Panc1 (cell line): Measurements from ENCODE around the gene PRKD1. TPM values are rescaled to one million over a fixed set of nuclear protein-coding genes. Genes with fewer than 3 reads are reported as not detected.
A peak's percentile ranks its signal among the peaks of the same experiment; 100 is the strongest.

Experiments used
- ATAC-seq: fragments of 200-7000 bp; cut with Tn5 transposase; 2 replicates; pipeline ENCODE4 v1.9.1; 2020; ENCODE audit warnings: mild to moderate bottlenecking, moderate library complexity
- BruUV-seq: library from RNA; stranded (reverse); fragments of 400-500 nt; replicated peaks from 2 replicates; lab custom pipeline; 2021; lab: Mats Ljungman, UMichigan
- CTCF ChIA-PET: fragments of 300-600 bp; sonication (Branson Sonifier 250); formaldehyde crosslinking; loops from one replicate; lab custom pipeline; 2022; ENCODE audit warnings: antibody characterized with exemption; lab: Charles Lee
- POLR2A ChIA-PET: fragments of 300-600 bp; sonication (Branson Sonifier 250); formaldehyde crosslinking; loops from one replicate; lab custom pipeline; 2022; ENCODE audit warnings: antibody characterized with exemption; lab: Charles Lee
- DNase-seq: peaks from one replicate; pipeline ENCODE4 v3.0.0-alpha.2; 2010; ENCODE audit warnings: low read depth, low spot score
- H3K27ac ChIP-seq: 2 replicates; pipeline ENCODE4 v1.5.1; 2011; ENCODE audit warnings: mild to moderate bottlenecking, low read length, inconsistent platforms
- H3K27me3 ChIP-seq: fragments of 200-500 bp; sonication (Bioruptor generic); 2 replicates; pipeline ENCODE4 v1.6.0; 2014; ENCODE audit warnings: low read length, inconsistent platforms; ENCODE audit not compliant: control insufficient read depth, insufficient read depth
- H3K36me3 ChIP-seq: fragments of 200-500 bp; sonication (Bioruptor generic); 2 replicates; pipeline ENCODE4 v1.5.1; 2014; ENCODE audit warnings: inconsistent platforms, mild to moderate bottlenecking, low read length, moderate library complexity; ENCODE audit not compliant: control insufficient read depth, insufficient read depth
- H3K4me1 ChIP-seq: 2 replicates; pipeline ENCODE4 v1.5.1; 2011; ENCODE audit warnings: inconsistent platforms, mild to moderate bottlenecking, low read length, moderate library complexity; ENCODE audit not compliant: control insufficient read depth, insufficient read depth
- H3K4me3 ChIP-seq, 2 experiments: 2 replicates each; pipeline ENCODE4 v1.5.1; 2011 to 2012; ENCODE audit warnings: low read depth in 2 of 2, low read length in 2 of 2, mild to moderate bottlenecking in 2 of 2, inconsistent platforms in 1 of 2, moderate library complexity in 1 of 2
- H3K9me3 ChIP-seq: fragments of 200-500 bp; sonication (Bioruptor generic); 2 replicates; pipeline ENCODE4 v1.5.1; 2014; ENCODE audit warnings: low read depth, mild to moderate bottlenecking, inconsistent platforms, low read length, moderate library complexity; ENCODE audit not compliant: control insufficient read depth, insufficient read depth
- CTCF ChIP-seq: fragments of 450-650 bp; IDR thresholded peaks from 2 replicates; pipeline ENCODE4 v1.5.1; 2017; ENCODE audit warnings: mild to moderate bottlenecking
- POLR2AphosphoS5 ChIP-seq: IDR thresholded peaks from 2 replicates; pipeline ENCODE4 v1.6.1; 2012; ENCODE audit warnings: mild to moderate bottlenecking, low read depth, low read length, moderate library complexity
- REST ChIP-seq, 2 experiments: IDR thresholded peaks; 2 replicates each; pipeline ENCODE4 v1.6.1; 2011 to 2012; ENCODE audit warnings: low read depth in 2 of 2, control low read depth in 1 of 2, low read length in 1 of 2, mild to moderate bottlenecking in 1 of 2, moderate library complexity in 1 of 2; ENCODE audit not compliant: insufficient read depth in 1 of 2
- SIN3A ChIP-seq: IDR thresholded peaks from 2 replicates; pipeline ENCODE4 v1.6.1; 2012; ENCODE audit warnings: low read depth, mild to moderate bottlenecking, low read length, moderate library complexity, borderline replicate concordance; ENCODE audit not compliant: insufficient read depth
- TCF7L2 ChIP-seq: IDR thresholded peaks from 2 replicates; pipeline ENCODE4 v1.6.1; 2011; ENCODE audit warnings: mild to moderate bottlenecking, low read depth, low read length, inconsistent platforms
- in situ Hi-C: cut with HindIII; loops from 2 replicates; pipeline ENCODE4 v1.10.0; 2016; ENCODE audit warnings: low sequenced_read_pairs, low pct_unique_long_range_greater_than_20kb
- intact Hi-C: fragments of 100-400 bp; cut with micrococcal nuclease; formaldehyde crosslinking; loops from one replicate; pipeline ENCODE4 v1.10.0; 2022; ENCODE audit not compliant: unreplicated experiment
- total RNA-seq: library from RNA; stranded (reverse); gene quantifications from one replicate; pipeline ENCODE4 v1.2.1, GENCODE V29; 2021; ENCODE audit not compliant: unreplicated experiment

Gene PRKD1
- total RNA-seq, 1 experiment from 2014 or later = 8.2 TPM

GRCh38 chr14:29926228-29926627, 1.4 kb downstream of the PRKD1 start:
- CTCF ChIA-PET = no interaction called here
- Histone ChIP-seq H3K27me3 (no peaks in the 10 kb centered on the region), H3K4me1 (peaks cover 19% of the 10 kb centered on the region; the same call in 1 of the 2 replicates), H3K9me3 (no peaks in the 10 kb centered on the region), H3K27ac (peak overlapping the region; percentile 66), H3K36me3 (no peaks in the 10 kb centered on the region), H3K4me3 (peak overlapping the region; percentile 65 to 87)
- TF ChIP-seq POLR2AphosphoS5 (no peak), CTCF (no peak), SIN3A (no peak), TCF7L2 (no peak), REST (IDR thresholded peaks at IDR 0.05; ENCODE audit: insufficient read depth in 1 of 2, low read depth in 2 of 2, low read length in 1 of 2) (no peak)
- POLR2A ChIA-PET = no interaction called here
- BruUV-seq = no TSS peak
- DNase-seq (no peak), ATAC-seq (no peak)
- in situ Hi-C loops = no loop called here
- intact Hi-C loops = no loop called here

- H3K27ac ChIP-seq = 0 out of 2 replicates have a peak overlapping the region, but pooled peaks have one; percentile 17
- DNase-seq (no peak), ATAC-seq (no peak)
- in situ Hi-C loops = no loop called here
- no peaks in the 10 kb centered on the region for H3K9me3 ChIP-seq
- no TSS peak for BruUV-seq
- peaks cover 19% of the 10 kb centered on the region; the same call in 1 of the 2 replicates for H3K4me1 ChIP-seq
- no peaks in the 10 kb centered on the region for H3K36me3 ChIP-seq
- intact Hi-C loops = no loop called here
- H3K27me3 ChIP-seq = no peaks in the 10 kb centered on the region
- CTCF ChIA-PET = no interaction called here
- POLR2A ChIA-PET = no interaction called here
- H3K4me3 ChIP-seq = peak overlapping the region; percentile 7 to 87; a peak in 3 of 4 replicates
- TF ChIP-seq SIN3A = no peak
- no peak for TF ChIP-seq CTCF
Observed at GRCh38 chr14:29925736-29926135, 1.9 kb downstream of the PRKD1 start.
